Naive B cell (primary cell): ENCODE results near the gene DDIT3. TPM values are rescaled to one million over a fixed set of nuclear protein-coding genes. Genes with fewer than 3 reads are reported as not detected.

Experiments used
- ATAC-seq, 2 donors: fragments of 150-1000 bp; cut with Tn5 transposase; 2 replicates each; pipeline ENCODE4 v1.10.0; 2021; ENCODE audit warnings: low read depth in 2 of 2, mild to moderate bottlenecking in 2 of 2, moderate library complexity in 2 of 2
- DNase-seq: peaks from one replicate; pipeline ENCODE4 v3.0.0; 2022
- H3K27ac Mint-ChIP-seq, 6 donors: one replicate each; pipeline ENCODE4 v1.8.0; 2020 to 2022; ENCODE audit warnings: mild to moderate bottlenecking in 6 of 6, mixed read lengths in 6 of 6, moderate library complexity in 5 of 6, inconsistent platforms in 2 of 6
- H3K27me3 Mint-ChIP-seq, 3 donors: one replicate each; pipeline ENCODE4 v1.8.0; 2021 to 2022; ENCODE audit warnings: mixed read lengths in 3 of 3, mild to moderate bottlenecking in 1 of 3
- H3K36me3 Mint-ChIP-seq, 2 donors: one replicate each; pipeline ENCODE4 v1.8.0; 2020 to 2022; ENCODE audit warnings: mixed read lengths in 2 of 2, inconsistent platforms in 1 of 2, mild to moderate bottlenecking in 1 of 2
- H3K4me1 Mint-ChIP-seq, 3 donors: one replicate each; pipeline ENCODE4 v1.8.0; 2020 to 2022; ENCODE audit warnings: mixed read lengths in 3 of 3, inconsistent platforms in 1 of 3, mild to moderate bottlenecking in 1 of 3, moderate library complexity in 1 of 3
- H3K4me3 Mint-ChIP-seq, 8 donors: one replicate each; pipeline ENCODE4 v1.8.0; 2020 to 2022; ENCODE audit warnings: mild to moderate bottlenecking in 8 of 8, mixed read lengths in 8 of 8, moderate library complexity in 8 of 8, inconsistent platforms in 2 of 8
- H3K9me3 Mint-ChIP-seq, 7 donors: one replicate each; pipeline ENCODE4 v1.8.0; 2020 to 2022; ENCODE audit warnings: mixed read lengths in 7 of 7, mild to moderate bottlenecking in 5 of 7, inconsistent platforms in 2 of 7, moderate library complexity in 1 of 7
- polyA plus RNA-seq, 6 donors: library from polyadenylated mRNA; unstranded; fragments of 300-500 nt; fragmentation: Illumina TruSeq; gene quantifications; one replicate each; pipeline ENCODE4 v1.2.3, GENCODE V29; 2021; ENCODE audit warnings: low read depth in 6 of 6

DDIT3 gene
- polyA plus RNA-seq, 6 donors from 2014 or later = 33.3 to 62.2 (median 51.0) TPM

- no peak for DNase-seq
- no peak for ATAC-seq
- peak overlapping the region in 4 of 6 donors; percentile 86 to 98 (median 94) for H3K27ac Mint-ChIP-seq
- no peaks in the 10 kb centered on the region for H3K9me3 Mint-ChIP-seq
- H3K27me3 Mint-ChIP-seq = no peaks in the 10 kb centered on the region
- H3K4me1 Mint-ChIP-seq = peaks cover 25 to 28% (median 28%) of the 10 kb centered on the region in 3 donors
- H3K36me3 Mint-ChIP-seq = peaks cover 7 to 17% of the 10 kb centered on the region in 2 donors
- H3K4me3 Mint-ChIP-seq = peak overlapping the region; percentile 86 to 99 (median 97)
Measured at GRCh38 chr12:57489157-57489641, 31.1 kb downstream of the DDIT3 start.

- Mint-ChIP-seq H3K27me3 (no peaks in the 10 kb centered on the region), H3K4me1 (peaks cover 26 to 30% (median 30%) of the 10 kb centered on the region in 3 donors), H3K9me3 (no peaks in the 10 kb centered on the region), H3K36me3 (peaks cover 7 to 17% of the 10 kb centered on the region in 2 donors), H3K27ac (peak overlapping the region; percentile 54 to 98 (median 94)), H3K4me3 (peak overlapping the region; percentile 86 to 99 (median 97))
- ATAC-seq = no peak
- no peak for DNase-seq
Measured at GRCh38 chr12:57488402-57489156, 31.7 kb downstream of the DDIT3 start.

GRCh38 chr12:57487597-57488401 lies 32.5 kb downstream of the DDIT3 start, which contains the start of gene MARS1:
TSS of gene MARS1 (plus strand) at chr12:57488068. CDS start at chr12:57488091, 23 bp downstream.
- ATAC-seq = peak; percentile 98
- Mint-ChIP-seq H3K9me3 (no peaks in the 10 kb centered on the region), H3K4me1 (peaks cover 33 to 38% (median 37%) of the 10 kb centered on the region in 3 donors), H3K27ac (peak within 1 kb of the TSS; percentile 54 to 98 (median 94)), H3K4me3 (peak within 1 kb of the TSS; percentile 86 to 99 (median 97)), H3K36me3 (peaks cover 7 to 15% of the 10 kb centered on the region in 2 donors), H3K27me3 (no peaks in the 10 kb centered on the region)
- peak; percentile 90 for DNase-seq

GRCh38 chr12:57487055-57487596 lies 33.2 kb downstream of the DDIT3 start:
- Mint-ChIP-seq H3K4me1 (peaks cover 33 to 39% (median 37%) of the 10 kb centered on the region in 3 donors), H3K36me3 (peaks cover 7 to 11% of the 10 kb centered on the region in 2 donors), H3K4me3 (peak overlapping the region in 3 of 8 donors; percentile 94 to 99 (median 98)), H3K27ac (peak overlapping the region in 5 of 6 donors; percentile 54 to 98 (median 95)), H3K27me3 (no peaks in the 10 kb centered on the region), H3K9me3 (no peaks in the 10 kb centered on the region)
- DNase-seq = no peak
- no peak for ATAC-seq

GRCh38 chr12:57485695-57486094 lies 34.6 kb downstream of the DDIT3 start:
- ATAC-seq (no peak), DNase-seq (no peak)
- Mint-ChIP-seq H3K4me3 (no peak overlapping the region), H3K27me3 (no peaks in the 10 kb centered on the region), H3K27ac (peak overlapping the region in 3 of 6 donors; percentile 49 to 77 (median 50)), H3K36me3 (peaks cover 0 to under 1% of the 10 kb centered on the region in 2 donors), H3K4me1 (peaks cover 41 to 52% (median 44%) of the 10 kb centered on the region in 3 donors), H3K9me3 (no peaks in the 10 kb centered on the region)

- H3K4me3 Mint-ChIP-seq = peak overlapping the region in 2 of 8 donors; percentile 10 to 26
- no peaks in the 10 kb centered on the region for H3K36me3 Mint-ChIP-seq
- H3K27me3 Mint-ChIP-seq = no peaks in the 10 kb centered on the region
- H3K4me1 Mint-ChIP-seq = peaks cover 49 to 63% (median 55%) of the 10 kb centered on the region in 3 donors
- no peaks in the 10 kb centered on the region for H3K9me3 Mint-ChIP-seq
- H3K27ac Mint-ChIP-seq = peak overlapping the region in 5 of 6 donors; percentile 2 to 99 (median 33)
- DNase-seq (no peak), ATAC-seq (no peak)
Measured at GRCh38 chr12:57483466-57483865, 36.8 kb downstream of the DDIT3 start.

- Mint-ChIP-seq H3K9me3 (no peaks in the 10 kb centered on the region), H3K4me1 (peaks cover 58 to 68% (median 62%) of the 10 kb centered on the region in 3 donors), H3K27ac (peak overlapping the region; percentile 90 to 99 (median 98)), H3K36me3 (no peaks in the 10 kb centered on the region), H3K4me3 (peak overlapping the region; percentile 2 to 98 (median 63)), H3K27me3 (no peaks in the 10 kb centered on the region)
- DNase-seq (no peak), ATAC-seq (no peak)
Measured at GRCh38 chr12:57481671-57482070, 38.6 kb downstream of the DDIT3 start.

GRCh38 chr12:57479376-57480115 lies 40.8 kb downstream of the DDIT3 start, which contains the start of gene ARHGAP9:
TSS of gene ARHGAP9 (minus strand) at chr12:57479866. CDS start at chr12:57479406, 460 bp downstream.
- no peaks in the 10 kb centered on the region for H3K9me3 Mint-ChIP-seq
- ATAC-seq = peak; percentile 70 to 75
- no peaks in the 10 kb centered on the region for H3K27me3 Mint-ChIP-seq
- peaks cover 69 to 75% (median 75%) of the 10 kb centered on the region in 3 donors for H3K4me1 Mint-ChIP-seq
- peak within 1 kb of the TSS; percentile 97 to 99 (median 99) for H3K27ac Mint-ChIP-seq
- peak; percentile 76 for DNase-seq
- H3K36me3 Mint-ChIP-seq = peaks cover 3 to 5% of the 10 kb centered on the region in 2 donors
- H3K4me3 Mint-ChIP-seq = peak within 1 kb of the TSS; percentile 86 to 100 (median 99)

GRCh38 chr12:57479043-57479375 lies 41.3 kb downstream of the DDIT3 start:
- no peak for ATAC-seq
- Mint-ChIP-seq H3K27me3 (no peaks in the 10 kb centered on the region), H3K27ac (peak overlapping the region; percentile 97 to 99 (median 99)), H3K4me1 (peaks cover 75 to 80% (median 80%) of the 10 kb centered on the region in 3 donors), H3K4me3 (peak overlapping the region; percentile 86 to 100 (median 99)), H3K9me3 (no peaks in the 10 kb centered on the region), H3K36me3 (peaks cover 7 to 11% of the 10 kb centered on the region in 2 donors)
- no peak for DNase-seq

- peaks cover 74 to 81% (median 79%) of the 10 kb centered on the region in 3 donors for H3K4me1 Mint-ChIP-seq
- ATAC-seq (peak; percentile 32 to 33), DNase-seq (peak; percentile 55)
- H3K27me3 Mint-ChIP-seq = no peaks in the 10 kb centered on the region
- no peaks in the 10 kb centered on the region for H3K9me3 Mint-ChIP-seq
- H3K36me3 Mint-ChIP-seq = peaks cover 7 to 21% of the 10 kb centered on the region in 2 donors
- H3K27ac Mint-ChIP-seq = peak overlapping the region; percentile 97 to 99 (median 99)
- H3K4me3 Mint-ChIP-seq = peak overlapping the region; percentile 86 to 100 (median 99)
Measured at GRCh38 chr12:57477710-57478681, 42.3 kb downstream of the DDIT3 start.

- Mint-ChIP-seq H3K27me3 (no peaks in the 10 kb centered on the region), H3K36me3 (peaks cover 7 to 21% of the 10 kb centered on the region in 2 donors), H3K4me3 (peak overlapping the region; percentile 86 to 100 (median 99)), H3K4me1 (peaks cover 80 to 87% (median 83%) of the 10 kb centered on the region in 3 donors), H3K9me3 (no peaks in the 10 kb centered on the region), H3K27ac (peak overlapping the region; percentile 97 to 99 (median 99))
- ATAC-seq (no peak), DNase-seq (peak; percentile 31)
Measured at GRCh38 chr12:57476993-57477709, 43.2 kb downstream of the DDIT3 start.
